Measurements from ENCODE around the gene STAC3.

STAC3 gene

GRCh38 chr12:57198329-57198728 is 52.7 kb downstream of the STAC3 start:
- Histone ChIP-seq H3K9me2 (replicated peaks; ENCODE audit: control insufficient read depth, low read length) (no peaks in the 10 kb centered on the region), H3K79me2 (ENCODE audit: control insufficient read depth, low read length) (no peaks in the 10 kb centered on the region), H3F3A (ENCODE audit: control insufficient read depth, insufficient read depth) (no peaks in the 10 kb centered on the region), H3K4me1 (ENCODE audit: control insufficient read depth, low read length) (no peaks in the 10 kb centered on the region), H3K27ac (ENCODE audit: low read depth, low read length) (no peak overlapping the region), H3K36me3 (ENCODE audit: control insufficient read depth, low read length) (no peaks in the 10 kb centered on the region), H3K4me2 (ENCODE audit: low read length) (no peak overlapping the region), H3K4me3 (ENCODE audit: low read length) (no peak overlapping the region), H3K27me3 (ENCODE audit: control insufficient read depth, low read length) (no peaks in the 10 kb centered on the region), H4K20me1 (ENCODE audit: control insufficient read depth, insufficient read depth, low read depth, low read length) (no peaks in the 10 kb centered on the region), H3K9me3 (ENCODE audit: control insufficient read depth, insufficient read depth, low read length) (no peaks in the 10 kb centered on the region)
- TF ChIP-seq EZH2phosphoT487 (IDR thresholded peaks at IDR 0.05; ENCODE audit: borderline replicate concordance, low read length) (no peak), CTCF (IDR thresholded peaks at IDR 0.05; ENCODE audit: low read depth, low read length, poor library complexity, severe bottlenecking) (no peak)

DNA sequence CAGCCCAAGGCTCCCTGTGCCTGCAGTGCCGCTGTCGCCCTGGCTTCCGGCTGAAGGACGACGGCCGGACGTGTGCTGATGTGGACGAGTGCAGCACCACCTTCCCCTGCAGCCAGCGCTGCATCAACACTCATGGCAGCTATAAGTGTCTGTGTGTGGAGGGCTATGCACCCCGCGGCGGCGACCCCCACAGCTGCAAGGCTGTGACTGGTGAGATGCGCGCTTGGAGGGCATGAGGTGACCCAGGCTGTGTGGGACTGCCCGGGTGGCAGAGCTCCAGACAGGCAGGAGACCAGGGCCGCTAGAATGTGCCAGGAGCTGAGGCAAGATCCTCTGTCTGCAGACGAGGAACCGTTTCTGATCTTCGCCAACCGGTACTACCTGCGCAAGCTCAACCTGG is 54.0 kb downstream of the STAC3 start:
- H3K79me2 ChIP-seq (ENCODE audit: control insufficient read depth, low read length): no peaks in the 10 kb centered on the region
- no peaks in the 10 kb centered on the region for H3K27me3 ChIP-seq (ENCODE audit: control insufficient read depth, low read length)
- no peaks in the 10 kb centered on the region for H4K20me1 ChIP-seq (ENCODE audit: control insufficient read depth, insufficient read depth, low read depth, low read length)
- no peak overlapping the region for H3K4me2 ChIP-seq (ENCODE audit: low read length)
- no peak overlapping the region for H3K27ac ChIP-seq (ENCODE audit: low read depth, low read length)
- H3F3A ChIP-seq (ENCODE audit: control insufficient read depth, insufficient read depth): no peaks in the 10 kb centered on the region
- no peaks in the 10 kb centered on the region for H3K9me2 ChIP-seq (replicated peaks; ENCODE audit: control insufficient read depth, low read length)
- no peaks in the 10 kb centered on the region for H3K4me1 ChIP-seq (ENCODE audit: control insufficient read depth, low read length)
- no peak overlapping the region for H3K4me3 ChIP-seq (ENCODE audit: low read length)
- H3K36me3 ChIP-seq (ENCODE audit: control insufficient read depth, low read length): no peaks in the 10 kb centered on the region
- no peak for TF ChIP-seq EZH2phosphoT487 (IDR thresholded peaks at IDR 0.05; ENCODE audit: borderline replicate concordance, low read length)
- TF ChIP-seq CTCF (IDR thresholded peaks at IDR 0.05; ENCODE audit: low read depth, low read length, poor library complexity, severe bottlenecking): no peak
- no peaks in the 10 kb centered on the region for H3K9me3 ChIP-seq (ENCODE audit: control insufficient read depth, insufficient read depth, low read length)

DNA sequence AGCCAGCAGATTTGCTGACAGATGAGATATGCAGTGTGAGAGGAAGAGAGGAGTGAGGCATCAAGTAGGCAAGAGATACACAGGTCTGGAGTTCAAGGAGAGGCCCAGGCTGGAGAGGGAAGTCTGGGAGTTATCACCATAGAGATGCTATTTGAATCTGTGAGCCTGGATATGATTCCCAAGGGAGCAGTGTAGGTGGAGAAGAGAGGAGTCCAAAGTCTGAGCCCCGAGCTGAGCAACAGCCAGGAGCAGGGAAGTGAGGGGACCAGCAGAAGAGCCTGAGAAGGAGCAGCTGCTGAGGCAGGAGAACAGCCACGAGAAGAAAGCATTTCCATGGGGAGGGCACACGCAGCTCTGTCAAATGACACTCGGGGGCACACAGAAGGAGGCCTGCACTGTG is 54.5 kb downstream of the STAC3 start:
- H3K79me2 ChIP-seq (ENCODE audit: control insufficient read depth, low read length): no peaks in the 10 kb centered on the region
- TF ChIP-seq CTCF (IDR thresholded peaks at IDR 0.05; ENCODE audit: low read depth, low read length, poor library complexity, severe bottlenecking) (no peak), EZH2phosphoT487 (IDR thresholded peaks at IDR 0.05; ENCODE audit: borderline replicate concordance, low read length) (no peak)
- no peaks in the 10 kb centered on the region for H3K27me3 ChIP-seq (ENCODE audit: control insufficient read depth, low read length)
- H3K36me3 ChIP-seq (ENCODE audit: control insufficient read depth, low read length): no peaks in the 10 kb centered on the region
- no peak overlapping the region for H3K4me2 ChIP-seq (ENCODE audit: low read length)
- no peak overlapping the region for H3K27ac ChIP-seq (ENCODE audit: low read depth, low read length)
- no peaks in the 10 kb centered on the region for H3F3A ChIP-seq (ENCODE audit: control insufficient read depth, insufficient read depth)
- no peaks in the 10 kb centered on the region for H4K20me1 ChIP-seq (ENCODE audit: control insufficient read depth, insufficient read depth, low read depth, low read length)
- no peaks in the 10 kb centered on the region for H3K9me3 ChIP-seq (ENCODE audit: control insufficient read depth, insufficient read depth, low read length)
- H3K4me3 ChIP-seq (ENCODE audit: low read length): no peak overlapping the region
- H3K4me1 ChIP-seq (ENCODE audit: control insufficient read depth, low read length): no peaks in the 10 kb centered on the region
- H3K9me2 ChIP-seq (replicated peaks; ENCODE audit: control insufficient read depth, low read length): no peaks in the 10 kb centered on the region

Measured in DOHH2 (cell line).